ENCODE results near the gene SH3TC1.

DNA sequence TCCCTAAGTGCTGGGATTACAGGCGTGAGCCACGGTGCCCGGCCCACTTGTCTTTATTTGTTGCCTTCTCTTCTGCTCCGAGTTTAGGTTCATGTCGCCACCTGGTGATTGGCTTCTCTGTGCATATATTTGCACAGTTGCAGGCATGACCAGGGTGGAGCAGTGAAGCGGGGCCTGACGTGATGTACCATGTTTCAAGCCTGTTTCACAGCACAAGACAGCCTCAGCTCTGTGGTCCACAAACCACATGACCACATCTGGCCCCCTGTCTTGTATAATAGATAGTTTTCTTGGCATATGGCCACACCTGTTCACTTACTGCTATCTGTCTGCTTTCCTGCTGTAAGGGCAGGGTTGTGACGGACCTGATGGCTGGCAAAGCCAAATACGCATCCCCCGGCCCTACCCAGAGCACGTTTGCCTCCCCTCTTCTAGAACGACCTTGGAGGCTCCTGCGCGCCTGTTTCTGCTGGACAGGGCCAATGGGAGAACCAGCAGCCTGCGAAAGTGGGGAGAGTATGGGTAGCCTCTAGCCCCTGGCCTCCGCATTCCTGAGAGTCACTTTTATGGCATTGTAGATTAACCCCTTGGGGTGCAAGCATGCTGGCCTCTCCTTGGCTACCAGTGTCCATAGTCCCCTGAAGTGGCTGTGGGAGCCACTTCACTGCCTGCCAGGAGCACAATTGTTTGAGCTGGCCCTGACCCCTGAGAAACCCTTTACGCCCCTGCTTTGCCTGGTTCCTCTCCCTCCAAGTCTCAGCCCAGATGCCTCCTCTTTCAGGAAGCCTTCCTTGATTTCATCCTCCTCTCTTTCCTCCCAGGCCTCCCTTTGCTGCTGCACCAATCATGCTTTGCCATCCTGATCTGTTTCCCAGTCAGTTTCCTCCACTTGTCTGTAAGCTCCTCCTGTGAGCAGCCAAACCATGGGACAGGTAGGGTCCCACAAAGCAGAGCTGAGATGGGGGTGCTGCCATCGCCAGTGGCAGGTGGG is 6.0 kb upstream of the SH3TC1 start:
- TF ChIP-seq, protein P1, sequence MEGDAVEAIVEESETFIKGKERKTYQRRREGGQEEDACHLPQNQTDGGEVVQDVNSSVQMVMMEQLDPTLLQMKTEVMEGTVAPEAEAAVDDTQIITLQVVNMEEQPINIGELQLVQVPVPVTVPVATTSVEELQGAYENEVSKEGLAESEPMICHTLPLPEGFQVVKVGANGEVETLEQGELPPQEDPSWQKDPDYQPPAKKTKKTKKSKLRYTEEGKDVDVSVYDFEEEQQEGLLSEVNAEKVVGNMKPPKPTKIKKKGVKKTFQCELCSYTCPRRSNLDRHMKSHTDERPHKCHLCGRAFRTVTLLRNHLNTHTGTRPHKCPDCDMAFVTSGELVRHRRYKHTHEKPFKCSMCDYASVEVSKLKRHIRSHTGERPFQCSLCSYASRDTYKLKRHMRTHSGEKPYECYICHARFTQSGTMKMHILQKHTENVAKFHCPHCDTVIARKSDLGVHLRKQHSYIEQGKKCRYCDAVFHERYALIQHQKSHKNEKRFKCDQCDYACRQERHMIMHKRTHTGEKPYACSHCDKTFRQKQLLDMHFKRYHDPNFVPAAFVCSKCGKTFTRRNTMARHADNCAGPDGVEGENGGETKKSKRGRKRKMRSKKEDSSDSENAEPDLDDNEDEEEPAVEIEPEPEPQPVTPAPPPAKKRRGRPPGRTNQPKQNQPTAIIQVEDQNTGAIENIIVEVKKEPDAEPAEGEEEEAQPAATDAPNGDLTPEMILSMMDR (IDR thresholded peaks at IDR 0.05; ENCODE audit: insufficient read depth, low read length) = no peak
- no peak for TF ChIP-seq POLR2AphosphoS5 (IDR thresholded peaks at IDR 0.05; ENCODE audit: low read depth)
